Activated T-cell treated with anti-CD3 and anti-CD28 coated beads, Interleukin-2, amount 50 U/mL, for 24 hours (primary cell): ENCODE measurements around the gene FAM20A.

Source experiments
- DNase-seq: peaks from one replicate; pipeline ENCODE4 v3.0.0-alpha.2; 2020
- H3K27ac Mint-ChIP-seq: 2 replicates; pipeline ENCODE4 v1.8.0; 2020; ENCODE audit warnings: mild to moderate bottlenecking, mixed read lengths
- H3K27me3 Mint-ChIP-seq: 2 replicates; pipeline ENCODE4 v1.8.0; 2020; ENCODE audit warnings: mixed read lengths
- H3K36me3 Mint-ChIP-seq: 2 replicates; pipeline ENCODE4 v1.8.0; 2020; ENCODE audit warnings: low read depth, mixed read lengths
- H3K4me1 Mint-ChIP-seq: 2 replicates; pipeline ENCODE4 v1.8.0; 2020; ENCODE audit warnings: low read depth, mixed read lengths
- H3K4me3 Mint-ChIP-seq: 2 replicates; pipeline ENCODE4 v1.8.0; 2020; ENCODE audit warnings: mild to moderate bottlenecking, moderate library complexity, mixed read lengths
- H3K9me3 Mint-ChIP-seq: 2 replicates; pipeline ENCODE4 v1.8.0; 2020; ENCODE audit warnings: mixed read lengths

The FAM20A gene

GRCh38 chr17:68600931-68601564 is at the start of gene FAM20A:
Gene FAM20A (minus strand): TSS chr17:68601367. CDS start chr17:68600666, 701 bp downstream.
- peak; percentile 42 for DNase-seq
- Mint-ChIP-seq H3K9me3 (no peaks in the 10 kb centered on the region), H3K27me3 (peaks cover 69% of the 10 kb centered on the region), H3K4me1 (peaks cover 13% of the 10 kb centered on the region), H3K27ac (no peak within 1 kb of the TSS), H3K36me3 (no peaks in the 10 kb centered on the region), H3K4me3 (peak within 1 kb of the TSS; percentile 30)

GRCh38 chr17:68649324-68649723 is 48.2 kb upstream of the FAM20A start:
- H3K4me1 Mint-ChIP-seq, result no peaks in the 10 kb centered on the region
- no peak for DNase-seq
- peaks cover 9% of the 10 kb centered on the region for H3K9me3 Mint-ChIP-seq
- H3K36me3 Mint-ChIP-seq, result no peaks in the 10 kb centered on the region
- H3K4me3 Mint-ChIP-seq, result no peak overlapping the region
- peaks cover 18% of the 10 kb centered on the region for H3K27me3 Mint-ChIP-seq
- no peak overlapping the region for H3K27ac Mint-ChIP-seq

DNA sequence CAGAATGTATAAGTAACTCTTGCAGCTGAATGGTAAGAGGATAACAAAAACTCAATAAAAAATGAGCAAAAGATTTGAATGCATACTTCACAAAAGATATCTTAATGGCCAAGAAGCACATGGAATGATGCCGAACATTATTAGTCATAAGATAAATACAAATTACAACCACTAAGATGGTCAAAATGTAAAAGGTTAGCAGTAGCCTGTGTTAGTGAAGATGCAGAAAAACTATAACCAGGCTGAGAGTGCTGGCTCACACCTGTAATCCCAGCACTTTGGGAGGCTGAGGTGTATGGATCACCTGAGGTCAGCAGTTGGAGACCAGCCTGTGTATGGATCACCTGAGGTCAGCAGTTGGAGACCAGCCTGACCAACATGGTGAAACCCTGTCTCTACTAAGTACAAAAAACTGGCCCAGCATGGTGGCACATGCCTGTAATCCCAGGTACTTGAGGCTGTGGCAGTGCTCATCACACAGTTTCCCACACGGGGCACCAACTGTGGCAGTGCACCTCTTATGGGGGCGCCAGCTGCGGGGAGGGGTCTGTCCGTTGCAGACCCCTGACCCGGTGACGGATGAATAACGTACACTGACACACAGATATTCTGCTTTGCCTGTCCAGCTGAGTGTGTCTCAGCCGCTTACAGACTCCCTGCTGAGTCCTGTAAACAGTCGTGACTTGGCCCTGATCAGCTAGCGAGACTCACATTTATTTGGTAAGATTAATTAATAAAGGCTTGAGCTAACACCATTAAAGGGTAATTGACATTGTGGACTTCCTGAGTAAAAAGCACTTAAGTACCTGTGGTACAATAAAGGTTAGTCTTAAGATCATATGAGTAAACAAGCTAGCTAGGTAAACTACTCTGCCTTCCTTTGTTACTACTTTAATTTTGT is 45.7 kb upstream of the FAM20A start:
- peaks cover 31% of the 10 kb centered on the region for H3K27me3 Mint-ChIP-seq
- no peaks in the 10 kb centered on the region for H3K4me1 Mint-ChIP-seq
- no peak for DNase-seq
- no peak overlapping the region for H3K27ac Mint-ChIP-seq
- no peaks in the 10 kb centered on the region for H3K36me3 Mint-ChIP-seq
- H3K9me3 Mint-ChIP-seq, result peaks cover 9% of the 10 kb centered on the region
- no peak overlapping the region for H3K4me3 Mint-ChIP-seq

DNA sequence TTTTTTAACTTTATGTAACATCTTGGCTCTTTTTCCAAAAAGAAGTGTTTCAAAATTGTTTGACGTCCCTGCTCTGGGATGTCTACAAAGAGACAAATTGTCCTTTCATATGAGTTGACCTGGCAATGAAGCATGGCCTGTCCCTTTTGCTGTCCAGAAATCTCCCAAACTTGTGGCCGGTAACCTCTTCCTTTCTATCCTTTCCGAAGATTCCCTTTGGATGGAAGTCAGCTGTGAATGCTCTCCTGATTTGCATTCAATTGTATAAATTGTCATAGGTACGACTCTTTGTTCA is 40.9 kb upstream of the FAM20A start:
- Mint-ChIP-seq H3K36me3 (no peaks in the 10 kb centered on the region), H3K4me3 (no peak overlapping the region), H3K4me1 (no peaks in the 10 kb centered on the region), H3K27me3 (peaks cover 55% of the 10 kb centered on the region), H3K27ac (no peak overlapping the region), H3K9me3 (peaks cover 4% of the 10 kb centered on the region)
- no peak for DNase-seq

DNA sequence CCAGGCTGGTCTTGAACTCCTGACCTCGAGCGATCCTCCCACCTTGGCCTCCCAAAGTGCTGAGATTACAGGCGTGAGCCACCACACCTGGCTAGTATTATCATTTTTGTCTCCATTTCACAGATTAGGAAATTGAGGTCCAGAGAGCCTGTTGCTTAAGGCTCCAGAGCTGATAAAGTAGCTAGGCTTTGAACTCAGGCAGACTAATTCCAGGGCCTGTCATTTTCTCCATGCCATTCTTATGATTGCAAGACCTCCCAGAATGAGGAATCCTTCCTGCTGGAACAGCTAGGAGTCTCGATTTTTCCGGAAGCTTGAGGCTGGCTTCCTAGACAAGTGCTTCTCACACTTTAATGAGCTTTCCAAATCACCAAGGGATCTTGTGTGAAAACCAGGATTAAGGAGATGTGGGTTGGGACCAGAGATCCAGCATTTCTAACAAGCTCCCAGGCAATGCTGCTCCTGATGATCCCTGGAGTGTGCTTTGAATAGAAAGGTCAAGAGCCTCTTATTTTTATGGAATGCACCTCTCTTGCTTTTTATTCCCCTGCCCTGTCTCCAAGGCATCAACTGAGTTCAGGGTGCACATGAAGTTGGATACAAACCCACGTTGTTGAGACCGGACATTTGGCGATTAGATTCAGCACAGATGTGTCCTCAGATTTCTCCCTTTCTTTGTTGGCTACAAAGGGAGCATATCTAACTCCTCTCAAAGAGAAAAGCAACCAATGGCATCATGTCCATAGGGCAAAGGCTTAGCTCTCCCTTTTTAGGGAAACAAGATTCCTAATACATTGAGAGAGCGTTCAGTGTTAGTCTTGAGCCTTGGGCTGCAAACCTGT is 40.3 kb upstream of the FAM20A start:
- Mint-ChIP-seq H3K9me3 (peaks cover 4% of the 10 kb centered on the region), H3K27me3 (peaks cover 55% of the 10 kb centered on the region), H3K4me1 (no peaks in the 10 kb centered on the region), H3K4me3 (no peak overlapping the region), H3K36me3 (no peaks in the 10 kb centered on the region), H3K27ac (no peak overlapping the region)
- DNase-seq, result no peak

DNA sequence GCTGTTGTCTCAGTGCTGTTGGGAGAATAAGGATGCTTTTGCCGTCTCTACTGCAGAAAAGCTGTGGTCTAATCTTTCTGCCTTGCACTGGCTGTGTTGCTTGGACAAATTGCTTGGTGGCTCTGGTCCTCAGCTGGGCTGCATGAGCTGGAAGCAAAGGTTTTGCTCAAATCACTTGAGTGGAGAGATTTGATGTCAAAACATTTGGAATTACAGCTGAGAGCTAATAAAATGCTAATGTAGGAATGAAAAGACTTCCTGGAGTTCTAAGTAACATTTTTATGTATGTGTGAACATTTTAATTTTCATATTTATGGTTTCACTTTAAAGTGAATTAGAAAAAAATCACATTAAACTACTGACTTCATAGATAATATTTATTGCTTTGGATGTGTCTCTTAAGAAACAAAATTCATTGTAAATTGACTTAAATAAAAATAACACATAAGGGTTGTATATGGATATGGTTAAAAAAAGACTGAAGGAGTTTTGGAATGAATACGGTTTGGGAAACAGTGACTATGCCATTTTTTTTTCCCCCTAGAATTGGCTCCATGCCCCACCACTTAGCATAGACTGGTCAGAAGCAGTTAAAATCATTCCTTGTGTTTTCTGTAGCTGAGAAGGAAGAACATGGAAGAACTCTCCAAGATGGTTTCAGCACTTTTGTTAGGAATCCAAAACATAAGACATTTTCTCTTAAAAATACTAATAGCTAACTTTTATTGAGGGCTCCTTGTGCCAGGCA is 39.2 kb upstream of the FAM20A start:
- DNase-seq, result no peak
- H3K4me1 Mint-ChIP-seq, result no peaks in the 10 kb centered on the region
- peaks cover 4% of the 10 kb centered on the region for H3K9me3 Mint-ChIP-seq
- no peaks in the 10 kb centered on the region for H3K36me3 Mint-ChIP-seq
- no peak overlapping the region for H3K4me3 Mint-ChIP-seq
- no peak overlapping the region for H3K27ac Mint-ChIP-seq
- H3K27me3 Mint-ChIP-seq, result peaks cover 51% of the 10 kb centered on the region

- H3K9me3 Mint-ChIP-seq, result peaks cover 4% of the 10 kb centered on the region
- no peak for DNase-seq
- H3K27ac Mint-ChIP-seq, result no peak overlapping the region
- peaks cover 14% of the 10 kb centered on the region for H3K27me3 Mint-ChIP-seq
- no peaks in the 10 kb centered on the region for H3K36me3 Mint-ChIP-seq
- no peaks in the 10 kb centered on the region for H3K4me1 Mint-ChIP-seq
- H3K4me3 Mint-ChIP-seq, result no peak overlapping the region
Observed at GRCh38 chr17:68634345-68634876, 33.2 kb upstream of the FAM20A start.

DNA sequence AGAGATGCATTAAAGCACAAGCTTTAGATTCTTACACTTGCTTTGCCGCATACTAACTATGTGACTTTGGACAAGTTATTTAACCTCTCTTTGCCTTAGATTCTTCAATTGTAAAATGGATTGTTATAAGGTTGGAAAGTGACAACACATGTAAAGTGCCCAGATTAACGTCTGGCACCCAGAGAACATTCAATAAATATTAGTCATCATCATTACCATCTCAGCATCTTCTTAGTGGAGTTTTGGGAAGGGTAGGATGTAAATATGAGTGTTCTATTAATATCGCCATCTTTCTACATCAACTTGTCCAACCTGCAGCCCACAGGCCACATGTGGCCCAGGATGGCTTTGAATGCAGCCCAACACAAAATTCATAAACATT is 27.4 kb upstream of the FAM20A start:
- Mint-ChIP-seq H3K27ac (no peak overlapping the region), H3K4me3 (no peak overlapping the region), H3K9me3 (no peaks in the 10 kb centered on the region), H3K4me1 (no peaks in the 10 kb centered on the region), H3K27me3 (peaks cover 4% of the 10 kb centered on the region), H3K36me3 (no peaks in the 10 kb centered on the region)
- DNase-seq, result no peak

- H3K4me3 Mint-ChIP-seq, result no peak overlapping the region
- no peaks in the 10 kb centered on the region for H3K9me3 Mint-ChIP-seq
- no peaks in the 10 kb centered on the region for H3K4me1 Mint-ChIP-seq
- no peak for DNase-seq
- H3K27me3 Mint-ChIP-seq, result peaks cover 4% of the 10 kb centered on the region
- H3K27ac Mint-ChIP-seq, result no peak overlapping the region
- H3K36me3 Mint-ChIP-seq, result no peaks in the 10 kb centered on the region
Observed at GRCh38 chr17:68627956-68628575, 26.9 kb upstream of the FAM20A start.

- no peaks in the 10 kb centered on the region for H3K4me1 Mint-ChIP-seq
Observed at GRCh38 chr17:68624381-68624780, 23.2 kb upstream of the FAM20A start.

DNA sequence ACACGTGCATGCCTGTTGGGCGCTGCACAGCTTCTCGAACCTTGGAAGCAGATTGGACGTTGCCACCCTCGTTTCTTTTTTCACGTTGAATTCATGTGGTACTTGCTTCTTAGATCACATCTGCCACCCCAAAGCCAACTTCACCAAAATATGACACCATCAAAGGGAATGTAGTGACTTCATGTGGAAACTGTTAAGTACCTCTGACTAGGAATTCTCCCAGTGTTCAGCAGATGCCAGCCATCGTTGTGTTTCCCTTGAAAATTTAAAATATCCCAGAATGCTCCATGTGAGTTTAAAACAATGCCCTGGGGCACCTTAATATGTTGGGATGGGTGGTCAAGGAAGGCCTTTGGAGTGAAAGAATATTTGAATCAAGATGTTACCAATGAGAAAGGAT is 22.6 kb upstream of the FAM20A start:
- peaks cover 23% of the 10 kb centered on the region for H3K27me3 Mint-ChIP-seq
- DNase-seq, result no peak
- no peaks in the 10 kb centered on the region for H3K9me3 Mint-ChIP-seq
- H3K27ac Mint-ChIP-seq, result no peak overlapping the region
- H3K36me3 Mint-ChIP-seq, result no peaks in the 10 kb centered on the region
- H3K4me1 Mint-ChIP-seq, result no peaks in the 10 kb centered on the region
- no peak overlapping the region for H3K4me3 Mint-ChIP-seq

More at GRCh38 chr17:68624381-68624780, 23.2 kb upstream of the FAM20A start:
- H3K4me3 Mint-ChIP-seq, result no peak overlapping the region
- no peaks in the 10 kb centered on the region for H3K9me3 Mint-ChIP-seq
- no peak for DNase-seq
- no peak overlapping the region for H3K27ac Mint-ChIP-seq
- H3K27me3 Mint-ChIP-seq, result peaks cover 17% of the 10 kb centered on the region
- no peaks in the 10 kb centered on the region for H3K36me3 Mint-ChIP-seq

GRCh38 chr17:68622423-68622822 is 21.3 kb upstream of the FAM20A start:
- Mint-ChIP-seq H3K4me3 (no peak overlapping the region), H3K36me3 (no peaks in the 10 kb centered on the region), H3K27me3 (peaks cover 33% of the 10 kb centered on the region), H3K9me3 (no peaks in the 10 kb centered on the region), H3K4me1 (no peaks in the 10 kb centered on the region), H3K27ac (no peak overlapping the region)
- DNase-seq, result no peak

GRCh38 chr17:68621065-68621464 is 19.9 kb upstream of the FAM20A start:
- no peaks in the 10 kb centered on the region for H3K4me1 Mint-ChIP-seq
- no peaks in the 10 kb centered on the region for H3K36me3 Mint-ChIP-seq
- no peak for DNase-seq
- H3K27me3 Mint-ChIP-seq, result peaks cover 31% of the 10 kb centered on the region
- no peaks in the 10 kb centered on the region for H3K9me3 Mint-ChIP-seq
- no peak overlapping the region for H3K4me3 Mint-ChIP-seq
- no peak overlapping the region for H3K27ac Mint-ChIP-seq

GRCh38 chr17:68616334-68616733 is 15.2 kb upstream of the FAM20A start:
- no peaks in the 10 kb centered on the region for H3K36me3 Mint-ChIP-seq
- H3K4me1 Mint-ChIP-seq, result no peaks in the 10 kb centered on the region
- H3K27me3 Mint-ChIP-seq, result peaks cover 45% of the 10 kb centered on the region
- DNase-seq, result no peak
- H3K27ac Mint-ChIP-seq, result no peak overlapping the region
- no peaks in the 10 kb centered on the region for H3K9me3 Mint-ChIP-seq
- H3K4me3 Mint-ChIP-seq, result no peak overlapping the region
